Measurements from ENCODE around the gene ANKRD61.
"Not testable (repeated sequence)": the region's sequence is repeated elsewhere in the genome, so short reads cannot be mapped to it uniquely, and the experiment has no call there.

The ANKRD61 gene

DNA sequence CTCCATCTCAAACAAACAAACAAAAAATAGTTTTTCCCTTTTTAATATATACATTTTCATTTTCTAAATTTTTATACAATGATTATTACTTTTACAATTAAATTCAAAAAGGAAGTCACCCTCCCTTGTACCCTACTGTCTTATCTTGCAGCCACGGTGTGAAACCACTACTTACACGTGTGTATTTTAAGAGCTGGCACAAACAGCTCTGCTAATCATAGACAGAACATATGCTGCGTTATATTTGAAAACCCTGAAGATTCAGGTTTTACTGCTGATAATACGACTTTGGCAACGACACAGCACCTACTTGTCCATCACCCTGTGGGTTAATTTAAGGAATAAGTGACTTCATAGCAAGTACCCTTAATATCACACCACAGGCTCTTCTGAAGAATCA is 991 bp downstream of the ANKRD61 start:
- no peak for DNase-seq

DNA sequence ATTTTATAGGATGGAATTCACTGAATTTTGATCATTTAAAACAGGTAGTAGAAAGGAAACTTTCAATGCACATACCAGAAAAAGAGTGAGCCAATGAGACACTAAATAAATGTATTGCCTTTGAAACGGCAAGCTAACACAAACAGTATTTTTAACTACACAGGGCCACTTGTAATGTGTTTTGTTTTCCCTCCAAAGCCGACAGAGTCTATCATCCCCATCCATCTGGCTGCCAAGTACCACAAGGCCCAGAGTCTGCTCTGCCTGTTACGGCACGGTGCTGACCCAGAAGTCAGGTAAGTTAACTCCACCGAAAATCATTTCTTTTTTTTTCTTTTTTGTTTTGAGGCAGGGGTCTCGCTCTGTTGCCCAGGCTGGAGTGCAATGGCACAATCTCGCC is 1.5 kb downstream of the ANKRD61 start:
- DNase-seq, result no peak

DNA sequence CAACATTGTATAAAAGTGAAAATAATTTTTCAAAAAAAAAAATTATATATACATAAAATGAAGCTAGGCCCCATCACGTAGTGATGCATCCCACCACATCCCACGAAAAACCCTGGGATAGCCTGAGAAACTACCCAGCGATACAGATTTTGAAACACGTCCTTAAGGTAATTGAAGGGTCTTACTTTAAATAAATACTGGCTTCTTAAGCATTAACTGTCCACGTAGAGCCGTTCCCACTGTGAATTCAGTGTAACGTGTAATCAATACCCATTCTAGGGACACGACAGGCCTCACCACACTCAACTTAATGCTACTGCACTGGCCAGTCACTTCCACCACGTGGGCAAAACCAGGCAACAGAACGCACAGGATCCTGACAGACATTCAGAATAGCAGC is 4.0 kb downstream of the ANKRD61 start:
- DNase-seq, result no peak

DNA sequence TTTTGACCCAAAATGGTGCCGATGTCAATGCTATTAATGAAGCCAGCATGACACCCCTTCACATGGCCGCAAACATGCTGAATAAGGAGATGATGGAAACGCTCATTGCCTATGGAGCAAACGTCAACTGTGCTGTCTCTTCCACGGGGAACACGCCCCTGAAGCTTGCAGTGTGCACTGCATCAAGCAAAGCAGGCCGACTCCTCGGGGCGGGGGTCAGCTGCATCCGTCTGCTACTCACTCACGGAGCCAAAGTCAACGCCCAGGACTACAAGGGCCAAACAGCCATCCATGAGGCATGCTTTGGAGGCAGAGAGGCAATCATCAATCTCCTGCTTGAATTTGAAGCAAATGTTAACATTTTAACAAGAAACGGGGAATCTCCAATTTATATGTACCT is 4.5 kb downstream of the ANKRD61 start:
- no peak for DNase-seq

DNA sequence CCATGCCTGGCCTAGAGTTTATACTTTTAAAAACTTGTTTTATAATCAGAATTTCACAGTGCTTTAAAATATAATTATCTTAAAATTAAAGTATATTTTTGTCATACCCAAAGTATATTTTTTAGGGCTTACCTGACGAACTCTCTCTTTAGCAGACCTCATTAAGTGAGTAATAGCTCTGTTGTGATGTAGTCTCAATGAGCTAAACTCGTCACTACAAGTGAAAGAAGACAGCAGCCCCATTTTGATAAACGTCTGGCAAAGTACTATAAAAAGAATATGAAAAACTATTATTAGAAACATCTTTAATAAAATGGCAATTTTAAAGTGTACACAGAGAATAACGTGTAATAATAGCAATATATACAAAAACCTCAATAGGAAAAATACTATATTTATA is 18.6 kb downstream of the ANKRD61 start:
- no peak for DNase-seq

DNA sequence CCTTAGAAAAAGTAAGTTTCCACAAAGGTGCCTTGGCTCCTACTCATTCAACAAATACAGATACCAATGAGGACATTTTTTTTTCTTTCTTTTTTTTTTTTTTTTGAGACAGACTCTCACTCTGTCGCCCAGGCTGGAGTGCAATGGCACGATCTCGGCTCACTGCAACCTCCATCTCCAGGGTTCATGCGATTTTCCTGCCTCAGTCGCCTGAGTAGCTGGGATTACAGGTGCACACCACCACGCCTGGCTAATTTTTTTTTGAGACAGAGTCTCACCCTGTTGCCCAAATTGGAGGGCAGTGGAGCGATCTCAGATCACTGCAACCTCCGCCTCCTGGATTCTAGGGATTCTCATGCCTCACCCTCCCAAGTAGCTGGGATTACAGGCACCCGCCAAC is 20.0 kb downstream of the ANKRD61 start:
- DNase-seq, result not testable (repeated sequence)

DNA sequence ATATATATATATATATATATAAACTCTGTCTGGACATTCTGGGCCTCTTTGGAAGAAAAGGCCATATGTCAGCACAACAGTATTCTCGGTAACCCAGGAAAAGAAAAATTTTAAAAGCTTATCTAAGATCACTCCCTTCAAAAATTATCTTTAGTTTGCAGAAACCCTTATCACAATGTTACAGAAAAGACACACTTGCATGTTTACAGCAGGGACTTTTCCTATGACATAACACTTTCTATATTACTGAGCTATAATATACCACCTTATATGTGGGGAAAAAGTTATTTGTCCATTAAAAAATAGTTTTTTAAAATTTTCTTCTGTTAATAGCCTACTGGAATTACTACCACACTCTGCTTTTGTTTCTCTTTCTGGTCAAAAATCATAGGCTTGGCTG is 25.4 kb downstream of the ANKRD61 start:
- no peak for DNase-seq

DNA sequence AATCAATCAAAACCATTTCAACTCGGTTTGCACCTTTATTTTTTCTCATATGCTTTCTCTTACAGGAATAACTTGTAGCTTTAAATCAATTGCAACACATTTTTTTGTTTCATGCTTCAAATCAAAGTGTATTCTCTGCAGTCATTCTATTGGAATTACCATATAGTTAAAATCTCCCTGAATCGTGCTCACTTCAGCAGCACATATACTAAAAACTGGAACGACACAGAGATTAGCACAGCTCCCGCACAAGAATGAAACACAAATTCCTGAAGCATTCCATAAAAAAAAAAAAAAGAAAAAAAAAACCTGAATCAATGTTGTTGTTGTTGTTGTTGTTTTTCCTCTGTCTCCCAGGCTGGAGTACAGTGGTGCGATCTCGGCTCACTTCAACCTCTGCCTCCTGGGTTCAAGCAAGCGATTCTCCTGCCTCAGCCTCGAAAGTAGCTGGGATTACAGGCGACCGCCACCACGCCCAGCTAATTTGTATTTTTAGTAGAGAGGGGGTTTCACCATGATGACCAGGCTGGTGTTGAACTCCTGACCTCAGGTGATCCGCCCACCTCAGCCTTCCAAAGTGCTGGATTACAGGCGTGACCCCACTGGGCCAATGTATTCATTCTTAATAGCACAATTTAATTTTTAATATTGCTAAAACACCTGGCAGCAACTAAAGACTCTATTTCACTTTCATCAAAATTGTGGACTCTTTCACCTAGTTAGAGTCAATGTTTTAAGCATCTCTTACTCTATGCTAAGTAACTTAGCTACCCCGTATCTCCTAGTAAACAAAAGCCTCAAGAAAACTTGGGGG is 26.3 kb downstream of the ANKRD61 start:
- no peak for DNase-seq

DNA sequence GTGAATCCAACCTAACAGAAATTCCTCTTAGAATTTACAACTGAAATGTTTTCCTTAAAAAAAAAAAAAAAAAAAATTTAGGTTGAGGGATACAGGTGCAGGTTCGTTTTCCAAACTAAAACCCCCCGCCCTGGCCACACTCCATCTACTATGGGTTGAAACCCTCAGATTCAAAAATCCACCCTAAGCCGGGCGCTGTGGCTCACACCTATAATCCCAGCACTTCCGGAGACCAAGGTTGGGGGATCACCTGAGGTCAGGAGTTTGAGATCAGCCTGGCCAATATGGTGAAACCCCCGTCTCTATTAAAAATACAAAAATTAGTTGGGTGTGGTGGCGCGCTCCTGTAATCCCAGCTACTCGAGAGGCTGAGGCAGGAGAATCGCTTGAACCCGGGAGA is 28.8 kb downstream of the ANKRD61 start:
- not testable (repeated sequence) for DNase-seq

DNA sequence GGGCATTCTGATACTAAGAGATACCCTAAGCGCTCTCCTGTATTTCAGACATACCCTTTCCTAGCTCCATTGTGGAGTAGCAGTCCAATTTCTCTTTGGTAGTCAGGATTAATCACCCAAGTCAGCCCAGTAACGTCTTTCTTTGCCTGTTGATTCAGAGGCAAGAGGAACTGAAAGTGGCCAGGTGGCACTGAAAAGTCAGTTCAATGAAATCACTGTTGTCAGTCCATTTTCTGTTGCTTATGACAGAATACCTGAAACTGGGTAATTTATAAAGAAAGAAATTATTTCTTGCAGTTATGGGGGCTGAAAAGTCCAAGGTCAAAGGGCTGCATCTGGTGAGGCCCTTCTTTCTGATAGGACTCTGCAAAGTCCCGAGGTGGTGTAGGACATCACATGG is 40.2 kb downstream of the ANKRD61 start:
- DNase-seq, result no peak

DNA sequence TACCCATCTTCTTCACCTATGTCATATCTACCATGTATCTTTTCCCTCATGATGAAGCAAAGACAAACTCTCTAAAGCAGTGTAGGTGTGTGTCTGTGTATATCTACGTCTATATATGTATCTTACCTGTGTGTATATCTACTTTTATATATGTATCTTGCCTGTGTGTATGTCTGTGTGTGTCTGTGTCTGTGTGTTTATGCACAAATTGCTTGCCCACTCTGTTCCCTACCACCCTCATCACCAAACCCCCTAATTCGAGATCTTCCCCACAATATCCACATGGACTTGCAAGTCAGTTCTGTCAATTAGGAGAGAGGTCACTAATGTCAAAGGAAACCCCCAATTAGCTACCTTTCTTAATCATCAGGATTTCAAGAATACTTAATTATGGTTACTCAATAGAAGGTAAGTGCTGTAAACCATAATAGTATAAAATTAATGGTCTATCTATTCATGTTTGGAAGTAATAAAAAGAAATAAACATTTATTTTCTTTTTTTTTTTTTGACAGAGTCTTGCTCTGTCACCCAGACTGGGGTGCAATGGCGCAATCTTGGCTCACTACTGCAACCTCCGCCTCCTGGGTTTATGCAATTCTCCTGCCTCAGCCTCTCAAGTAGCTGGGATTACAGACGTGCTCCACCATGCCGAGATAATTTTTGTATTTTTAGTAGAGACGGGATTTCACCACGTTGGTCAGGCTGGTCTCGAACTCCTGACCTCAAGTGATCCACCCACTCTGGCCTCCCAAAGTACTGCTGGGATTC is 43.6 kb downstream of the ANKRD61 start:
- DNase-seq, result no peak

DNA sequence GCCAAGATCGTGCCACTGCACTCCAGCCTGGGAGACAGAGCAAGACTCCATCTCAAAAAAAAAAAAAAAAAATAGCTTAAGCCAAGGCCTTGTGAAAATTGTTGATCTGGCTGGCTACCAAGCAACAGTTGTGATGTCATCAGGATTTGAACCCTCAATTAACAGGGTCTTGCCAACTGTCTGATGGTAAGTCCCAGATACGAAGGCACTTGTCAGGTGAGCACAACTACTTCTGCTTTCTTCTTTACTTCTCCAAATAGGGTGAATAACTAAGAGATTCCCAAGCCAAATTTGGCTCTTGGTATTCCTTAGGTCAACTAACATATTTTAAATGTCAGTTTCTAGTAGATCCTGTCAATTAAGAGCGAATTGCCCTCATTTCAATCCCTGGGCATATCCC is 47.4 kb downstream of the ANKRD61 start:
- DNase-seq, result no peak

DNA sequence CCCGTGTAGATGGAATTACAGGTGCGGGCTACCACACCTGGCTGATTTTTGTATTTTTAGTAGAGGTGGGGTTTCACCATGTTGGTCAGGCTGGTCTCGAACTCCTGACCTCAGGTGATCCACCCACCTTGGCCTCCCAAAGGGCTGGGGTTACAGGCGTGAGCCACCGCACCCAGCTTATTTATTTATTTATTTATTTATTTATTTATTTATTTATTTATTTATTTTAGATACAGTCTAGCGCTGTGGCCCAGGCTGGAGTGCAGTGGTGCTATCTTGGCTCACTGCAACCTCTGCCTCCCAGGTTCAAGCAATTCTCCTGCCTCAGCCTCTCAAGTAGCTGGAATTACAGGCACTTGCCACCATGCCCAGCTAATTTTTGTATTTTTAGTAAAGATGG is 51.9 kb downstream of the ANKRD61 start:
- not testable (repeated sequence) for DNase-seq
